ENCODE data around the gene GOLGA6L7. TPM values are rescaled to one million over a fixed set of nuclear protein-coding genes. Genes with fewer than 3 reads are reported as not detected.

The GOLGA6L7 gene
- total RNA-seq, 1 donor from 2014 or later = not detected

Other genes with a start within 250 kb of the GOLGA6L7 start
- gene GOLGA8M, start 136.2 kb downstream of the GOLGA6L7 start, total RNA-seq = 2.9 and 3.8 TPM in 2 replicates
- 4.4 and 5.8 TPM in 2 replicates for gene APBA2, start 37.3 kb upstream of the GOLGA6L7 start, total RNA-seq

Data from T-helper 1 cell treated with Interleukin-12 subunit alpha and Interleukin-12 subunit beta and Interleukin-4 antibody, amounts not matched to agents 30 ng/mL and 1 ng/mL, for 36 hours (primary cell).